ENCODE measurements around the gene CRYBA2. TPM values are rescaled to one million over a fixed set of nuclear protein-coding genes. Genes with fewer than 3 reads are reported as not detected.

Gene CRYBA2
- total RNA-seq, 2 experiments from 2014 or later = not detected

GRCh38 chr2:219042157-219042556, 48.9 kb upstream of the CRYBA2 start:
- no peaks in the 10 kb centered on the region for H3K79me2 ChIP-seq (ENCODE audit: insufficient read depth, low read depth, low read length)
- no TSS peak for BruUV-seq (replicated peaks)
- H2AFZ ChIP-seq (ENCODE audit: low read length) = no peak overlapping the region
- intact Hi-C loops (cut with micrococcal nuclease; ENCODE audit: unreplicated experiment) = no loop called here
- H3K36me3 ChIP-seq (ENCODE audit: insufficient read depth, low read length) = no peaks in the 10 kb centered on the region
- no peak overlapping the region for H3K4me2 ChIP-seq (ENCODE audit: low read length)
- H3K9me3 ChIP-seq (ENCODE audit: low read length) = no peaks in the 10 kb centered on the region
- H4K20me1 ChIP-seq (ENCODE audit: insufficient read depth, low read length) = no peaks in the 10 kb centered on the region
- H3K27ac ChIP-seq (ENCODE audit: low read depth, low read length, poor library complexity, severe bottlenecking) = no peak overlapping the region
- no peaks in the 10 kb centered on the region for H3K4me1 ChIP-seq (ENCODE audit: insufficient read depth, low read length, poor library complexity, severe bottlenecking)
- no peak for DNase-seq (ENCODE audit: low spot score)
- ChIA-PET CTCF (ENCODE audit: unreplicated experiment) (interaction anchor here (0.6 kb wide), 1 partner anchor 60 kb away, joined by 3 read pairs; no protein-coding TSS in a partner anchor), POLR2A (interaction anchor here (0.7 to 0.8 kb wide), 2 partner anchors 62 to 1252 kb away, joined by 3 to 4 read pairs; no protein-coding TSS in a partner anchor)
- TF ChIP-seq EZH2phosphoT487 (IDR thresholded peaks at IDR 0.05; ENCODE audit: borderline replicate concordance, low read depth, low read length) (no peak), CTCF (conservative IDR thresholded peaks at IDR 0.05; ENCODE audit: low read length) (no peak)
- no peaks in the 10 kb centered on the region for H3K9me2 ChIP-seq (ENCODE audit: insufficient read depth, low read length)
- no peak overlapping the region for H3K4me3 ChIP-seq (ENCODE audit: low read depth, low read length, poor library complexity, severe bottlenecking)

DNA sequence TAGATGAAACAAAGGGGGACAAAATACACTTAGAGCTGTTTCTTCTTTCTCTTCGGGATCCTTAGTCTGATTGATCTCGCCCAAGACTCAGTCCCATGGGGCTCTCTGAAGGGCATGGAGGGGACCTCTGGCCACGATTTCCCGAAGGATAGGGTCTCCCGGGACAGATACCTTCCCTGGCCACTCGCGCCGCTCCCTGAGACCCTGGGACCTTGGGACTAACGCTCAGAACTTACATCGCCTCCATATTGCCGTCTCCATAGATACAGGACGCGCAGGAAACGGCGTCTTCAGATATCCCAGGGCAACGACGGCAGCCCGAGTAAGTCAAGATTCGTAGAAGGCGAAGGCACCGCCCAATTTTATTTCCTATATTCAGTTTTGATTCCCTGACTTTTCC, 48.0 kb upstream of the CRYBA2 start, which contains the start of gene CFAP65:
Gene CFAP65 (minus strand): TSS at position 265 of the 400 bp plus-strand sequence. CDS start 2,468 bp downstream, outside the sequence.
- POLR2A ChIA-PET = interaction anchor here (0.7 to 0.8 kb wide), 2 partner anchors 39 to 140 kb away, joined by 3 read pairs; no protein-coding TSS in a partner anchor
- H3K4me3 ChIP-seq (ENCODE audit: low read depth, low read length, poor library complexity, severe bottlenecking) = no peak within 1 kb of the TSS
- H3K79me2 ChIP-seq (ENCODE audit: insufficient read depth, low read depth, low read length) = no peaks in the 10 kb centered on the region
- no peaks in the 10 kb centered on the region for H4K20me1 ChIP-seq (ENCODE audit: insufficient read depth, low read length)
- BruUV-seq (replicated peaks) = no TSS peak
- no peaks in the 10 kb centered on the region for H3K9me2 ChIP-seq (ENCODE audit: insufficient read depth, low read length)
- DNase-seq (ENCODE audit: low spot score) = no peak
- intact Hi-C loops (cut with micrococcal nuclease; ENCODE audit: unreplicated experiment) = no loop called here
- H3K4me2 ChIP-seq (ENCODE audit: low read length) = no peak within 1 kb of the TSS
- no peak within 1 kb of the TSS for H3K27ac ChIP-seq (ENCODE audit: low read depth, low read length, poor library complexity, severe bottlenecking)
- CTCF ChIA-PET (ENCODE audit: unreplicated experiment) = no interaction called here
- no peaks in the 10 kb centered on the region for H3K4me1 ChIP-seq (ENCODE audit: insufficient read depth, low read length, poor library complexity, severe bottlenecking)
- no peak within 1 kb of the TSS for H2AFZ ChIP-seq (ENCODE audit: low read length)
- no peaks in the 10 kb centered on the region for H3K36me3 ChIP-seq (ENCODE audit: insufficient read depth, low read length)
- H3K9me3 ChIP-seq (ENCODE audit: low read length) = no peaks in the 10 kb centered on the region
- TF ChIP-seq EZH2phosphoT487 (IDR thresholded peaks at IDR 0.05; ENCODE audit: borderline replicate concordance, low read depth, low read length) = no peak
- TF ChIP-seq CTCF (conservative IDR thresholded peaks at IDR 0.05; ENCODE audit: low read length) = no peak

- Histone ChIP-seq H3K4me2 (ENCODE audit: low read length) (no peak overlapping the region), H3K4me3 (ENCODE audit: low read depth, low read length, poor library complexity, severe bottlenecking) (no peak overlapping the region), H3K79me2 (ENCODE audit: insufficient read depth, low read depth, low read length) (no peaks in the 10 kb centered on the region), H3K27ac (ENCODE audit: low read depth, low read length, poor library complexity, severe bottlenecking) (no peak overlapping the region), H4K20me1 (ENCODE audit: insufficient read depth, low read length) (no peaks in the 10 kb centered on the region), H3K36me3 (ENCODE audit: insufficient read depth, low read length) (no peaks in the 10 kb centered on the region), H3K4me1 (ENCODE audit: insufficient read depth, low read length, poor library complexity, severe bottlenecking) (no peaks in the 10 kb centered on the region), H3K9me2 (ENCODE audit: insufficient read depth, low read length) (no peaks in the 10 kb centered on the region), H2AFZ (ENCODE audit: low read length) (no peak overlapping the region), H3K9me3 (ENCODE audit: low read length) (no peaks in the 10 kb centered on the region)
- POLR2A ChIA-PET = no interaction called here
- CTCF ChIA-PET (ENCODE audit: unreplicated experiment) = no interaction called here
- DNase-seq (ENCODE audit: low spot score) = no peak
- BruUV-seq (replicated peaks) = no TSS peak
- intact Hi-C loops (cut with micrococcal nuclease; ENCODE audit: unreplicated experiment) = no loop called here
- TF ChIP-seq CTCF (conservative IDR thresholded peaks at IDR 0.05; ENCODE audit: low read length) (no peak), EZH2phosphoT487 (IDR thresholded peaks at IDR 0.05; ENCODE audit: borderline replicate concordance, low read depth, low read length) (no peak)
Measured at GRCh38 chr2:219038600-219038999, 45.4 kb upstream of the CRYBA2 start.
